ENCODE measurements around the gene TMPRSS6. TPM values are rescaled to one million over a fixed set of nuclear protein-coding genes. Genes with fewer than 3 reads are reported as not detected.
A peak's percentile ranks its signal among the peaks of the same experiment; 100 is the strongest.

TMPRSS6 gene
- total RNA-seq, 6 experiments from 2014 or later: 40.7 to 104 (median 60.6) TPM

DNA sequence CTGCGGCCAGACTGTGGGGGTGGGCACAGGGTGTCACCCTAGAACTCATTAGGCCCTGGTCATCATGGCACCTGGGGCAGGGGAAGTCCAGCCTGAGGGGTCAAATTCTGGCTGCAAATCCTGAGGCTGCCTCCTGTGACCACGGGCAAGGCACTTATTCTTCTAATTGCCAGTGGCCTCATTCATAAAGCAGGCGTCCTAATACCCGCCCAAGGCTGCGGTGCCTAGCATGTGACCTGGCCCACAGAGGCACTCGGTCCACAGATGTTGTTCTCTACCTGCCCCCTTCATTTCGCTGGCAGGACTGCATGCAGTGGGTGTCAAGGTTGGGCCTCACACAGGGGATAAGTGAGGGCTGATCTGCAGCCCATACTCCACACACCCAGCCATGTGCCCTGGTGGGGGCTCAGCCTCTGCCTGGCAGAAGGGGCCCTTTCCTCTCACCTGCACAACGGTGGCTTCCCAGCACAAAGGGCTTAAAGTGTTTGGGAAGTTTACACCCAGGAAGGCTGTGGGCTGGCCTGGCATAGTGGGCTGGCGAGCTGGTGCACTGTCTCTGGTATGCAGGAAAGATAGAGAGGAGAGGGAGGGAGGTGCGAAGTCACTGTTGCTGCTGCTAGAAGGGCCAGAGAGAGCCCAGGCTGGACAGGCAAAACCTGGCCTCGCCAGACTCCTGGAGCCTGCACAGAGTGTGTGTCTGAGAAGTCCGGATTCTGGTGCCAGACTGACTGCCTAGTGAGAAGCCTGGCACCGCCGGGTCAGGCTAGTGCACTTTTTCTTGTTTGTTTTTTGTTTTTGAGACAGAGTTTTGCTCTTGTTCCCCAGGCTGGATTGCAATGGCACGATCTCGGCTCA, 86.8 kb downstream of the TMPRSS6 start:
- peaks cover 0 to 17% (median 8%) of the 10 kb centered on the region in 4 donors for H3K36me3 ChIP-seq
- ATAC-seq: peak; percentile 1 to 22 (median 8)
- no peaks in the 10 kb centered on the region for H3K27me3 ChIP-seq
- intact Hi-C loops (cut with DNase I): no loop called here
- H3K4me1 ChIP-seq: peaks cover 0 to 56% (median 23%) of the 10 kb centered on the region in 4 donors
- 20% methylated on average over 6 of the region's 16 CpGs for WGBS (ENCODE audit: insufficient coverage, low coverage, low lambda C conversion rate, missing lambda C conversion rate)
- DNase-seq: peak in 2 of 3 donors; percentile 51 to 79
- H3K4me3 ChIP-seq: peak overlapping the region in 2 of 3 donors; percentile 64 to 82
- TF ChIP-seq POLR2A (IDR thresholded peaks at IDR 0.05) (no peak), CTCF (IDR thresholded peaks at IDR 0.05) (no peak)
- H3K9me3 ChIP-seq: no peaks in the 10 kb centered on the region
- H3K27ac ChIP-seq: peak overlapping the region; percentile 51 to 95 (median 75)

DNA sequence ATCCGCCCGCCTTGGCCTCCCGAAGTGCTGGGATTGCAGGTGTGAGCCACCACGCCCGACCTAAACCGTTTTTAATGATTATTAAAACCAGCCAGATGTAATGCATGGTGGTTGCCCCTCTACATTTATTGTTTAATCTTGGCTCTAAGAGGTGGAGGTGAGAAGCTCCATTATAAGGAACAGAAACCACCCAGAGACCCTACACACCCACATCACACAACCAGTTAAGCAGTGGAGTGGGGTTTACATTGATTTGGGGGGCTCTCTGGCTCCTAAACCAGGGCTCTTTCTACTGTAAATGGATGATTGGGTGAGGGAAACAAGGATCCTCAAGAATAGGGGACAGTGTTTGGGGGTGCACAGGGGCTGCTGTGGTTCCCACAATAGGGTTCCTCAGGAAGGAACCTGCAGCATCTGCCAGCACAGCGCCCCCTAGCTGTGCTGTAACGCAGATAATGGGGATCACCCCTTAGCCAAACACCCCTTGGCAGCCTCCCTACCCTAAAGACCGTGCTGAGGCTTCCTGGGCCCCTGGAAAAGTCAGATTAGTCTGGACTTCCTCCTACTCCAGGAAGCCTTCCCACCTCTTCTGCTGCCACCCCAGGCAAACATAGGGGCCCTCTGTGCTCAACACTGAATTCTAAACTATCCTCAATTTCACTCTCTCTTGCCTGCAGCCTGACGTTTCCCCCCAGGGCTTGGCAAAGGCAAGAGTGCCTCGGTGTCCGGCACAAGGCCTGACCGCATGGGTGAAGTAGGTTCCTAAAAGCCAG, 87.6 kb downstream of the TMPRSS6 start:
- peaks cover 0 to 56% (median 22%) of the 10 kb centered on the region in 4 donors for H3K4me1 ChIP-seq
- intact Hi-C loops (cut with DNase I): no loop called here
- H3K9me3 ChIP-seq: no peaks in the 10 kb centered on the region
- WGBS (ENCODE audit: insufficient coverage, low coverage, low lambda C conversion rate, missing lambda C conversion rate): 29% methylated on average over 7 of the region's 13 CpGs
- ATAC-seq (no peak), DNase-seq (peak in 1 of 3 donors; percentile 53)
- H3K27ac ChIP-seq: peak overlapping the region in 2 of 3 donors; percentile 13 to 95
- no peaks in the 10 kb centered on the region for H3K27me3 ChIP-seq
- peaks cover 0 to 10% (median 4%) of the 10 kb centered on the region in 4 donors for H3K36me3 ChIP-seq
- TF ChIP-seq POLR2A (IDR thresholded peaks at IDR 0.05): no peak
- TF ChIP-seq CTCF (IDR thresholded peaks at IDR 0.05): peak; percentile 55 to 77 (median 72)
- peak overlapping the region in 2 of 3 donors; percentile 19 to 64 for H3K4me3 ChIP-seq

GRCh38 chr22:37021041-37021440, 88.5 kb downstream of the TMPRSS6 start:
- DNase-seq: peak in 1 of 3 donors; percentile 39
- no peak for ATAC-seq
- no peak for TF ChIP-seq POLR2A (IDR thresholded peaks at IDR 0.05)
- no peak for TF ChIP-seq CTCF (IDR thresholded peaks at IDR 0.05)
- H3K4me1 ChIP-seq: peaks cover 0 to 56% (median 23%) of the 10 kb centered on the region in 4 donors
- H3K9me3 ChIP-seq: no peaks in the 10 kb centered on the region
- no CpG with 5 or more reads among the region's 5 CpGs for WGBS (ENCODE audit: insufficient coverage, low coverage, low lambda C conversion rate, missing lambda C conversion rate)
- H3K4me3 ChIP-seq: peak overlapping the region in 2 of 3 donors; percentile 99 to 100
- H3K27ac ChIP-seq: peak overlapping the region in 1 of 3 donors; percentile 95
- peaks cover 0 to 11% (median 4%) of the 10 kb centered on the region in 4 donors for H3K36me3 ChIP-seq
- intact Hi-C loops (cut with DNase I): no loop called here
- H3K27me3 ChIP-seq: no peaks in the 10 kb centered on the region

- peak overlapping the region; percentile 76 to 95 (median 87) for H3K27ac ChIP-seq
- WGBS (ENCODE audit: insufficient coverage, low coverage, low lambda C conversion rate, missing lambda C conversion rate): 2% methylated on average over 4 of the region's 5 CpGs
- intact Hi-C loops (cut with DNase I): no loop called here
- peak overlapping the region; percentile 84 to 100 (median 99) for H3K4me3 ChIP-seq
- ATAC-seq: peak in 3 of 4 donors; percentile 8 to 27 (median 16)
- H3K4me1 ChIP-seq: peaks cover 0 to 62% (median 28%) of the 10 kb centered on the region in 4 donors
- H3K27me3 ChIP-seq: no peaks in the 10 kb centered on the region
- TF ChIP-seq CTCF (IDR thresholded peaks at IDR 0.05): no peak
- no peak for TF ChIP-seq POLR2A (IDR thresholded peaks at IDR 0.05)
- peak in 2 of 3 donors; percentile 71 to 78 for DNase-seq
- H3K36me3 ChIP-seq: peaks cover 0 to 9% (median 4%) of the 10 kb centered on the region in 4 donors
- H3K9me3 ChIP-seq: no peaks in the 10 kb centered on the region
Observed at GRCh38 chr22:37020192-37020479, 89.4 kb downstream of the TMPRSS6 start.

All from right lobe of liver (tissue), 6 donors.